ENCODE results near the gene PEX10.

GRCh38 chr1:2419416-2419815 lies 7.1 kb upstream of the PEX10 start:
- no peak for TF ChIP-seq CTCF (IDR thresholded peaks at IDR 0.05; ENCODE audit: borderline replicate concordance, extremely low read depth, low read length, poor library complexity, severe bottlenecking)
- no peak for TF ChIP-seq EZH2 (IDR thresholded peaks at IDR 0.05; ENCODE audit: borderline replicate concordance, low read depth, low read length, severe bottlenecking)

Measured in DND-41 (cell line).